GM12865 (cell line): ENCODE results near the gene BSDC1.
"Not testable (repeated sequence)": the region's sequence is repeated elsewhere in the genome, so short reads cannot be mapped to it uniquely, and the experiment has no call there.

ENCODE experiments used
- DNase-seq: peaks from one replicate; pipeline ENCODE4 v3.0.0; 2010; ENCODE audit warnings: low read depth
- H3K4me3 ChIP-seq: 2 replicates; pipeline ENCODE4 v1.5.1; 2011; ENCODE audit warnings: mild to moderate bottlenecking, low read depth, low read length, control low read depth
- CTCF ChIP-seq: IDR thresholded peaks from 2 replicates; pipeline ENCODE4 v1.5.1; 2011; ENCODE audit warnings: low read length, control low read depth, low read depth, inconsistent platforms; ENCODE audit not compliant: insufficient read depth; ENCODE audit errors: missing control alignments

The BSDC1 gene

GRCh38 chr1:32404946-32405345 is 10.7 kb upstream of the BSDC1 start:
- TF ChIP-seq CTCF: no peak
- no peak for DNase-seq
- H3K4me3 ChIP-seq: no peak overlapping the region

GRCh38 chr1:32400876-32401631 is 6.8 kb upstream of the BSDC1 start:
- peak; percentile 63 for DNase-seq
- H3K4me3 ChIP-seq: no peak overlapping the region
- peak; percentile 83 for TF ChIP-seq CTCF

- H3K4me3 ChIP-seq: no peak overlapping the region
- no peak for DNase-seq
- no peak for TF ChIP-seq CTCF
These were observed 5.6 kb upstream of the BSDC1 start for GRCh38 chr1:32399843-32400242.

- no peak for TF ChIP-seq CTCF
- DNase-seq: no peak
- H3K4me3 ChIP-seq: no peak overlapping the region
These were observed 4.2 kb upstream of the BSDC1 start for GRCh38 chr1:32398401-32398800.

GRCh38 chr1:32396524-32396923 is 2.3 kb upstream of the BSDC1 start:
- DNase-seq: not testable (repeated sequence)

GRCh38 chr1:32394890-32395432 is 720 bp upstream of the BSDC1 start:
- no peak for DNase-seq
- TF ChIP-seq CTCF: no peak
- H3K4me3 ChIP-seq: peak overlapping the region; percentile 71

More at GRCh38 chr1:32396524-32396923, 2.3 kb upstream of the BSDC1 start:
- H3K4me3 ChIP-seq: not testable (repeated sequence)

GRCh38 chr1:32393832-32394140 is 455 bp downstream of the BSDC1 start:
- TF ChIP-seq CTCF: no peak
- DNase-seq: peak; percentile 35
- H3K4me3 ChIP-seq: peak overlapping the region; percentile 76
